HG02623 (cell line): ENCODE data around the gene RFNG.

Experiments used
- ATAC-seq: cut with Tn5 transposase; IDR thresholded peaks from one replicate; pipeline ENCODE4 v1.9.1; 2021; ENCODE audit warnings: moderate library complexity; ENCODE audit not compliant: unreplicated experiment

Gene RFNG

DNA sequence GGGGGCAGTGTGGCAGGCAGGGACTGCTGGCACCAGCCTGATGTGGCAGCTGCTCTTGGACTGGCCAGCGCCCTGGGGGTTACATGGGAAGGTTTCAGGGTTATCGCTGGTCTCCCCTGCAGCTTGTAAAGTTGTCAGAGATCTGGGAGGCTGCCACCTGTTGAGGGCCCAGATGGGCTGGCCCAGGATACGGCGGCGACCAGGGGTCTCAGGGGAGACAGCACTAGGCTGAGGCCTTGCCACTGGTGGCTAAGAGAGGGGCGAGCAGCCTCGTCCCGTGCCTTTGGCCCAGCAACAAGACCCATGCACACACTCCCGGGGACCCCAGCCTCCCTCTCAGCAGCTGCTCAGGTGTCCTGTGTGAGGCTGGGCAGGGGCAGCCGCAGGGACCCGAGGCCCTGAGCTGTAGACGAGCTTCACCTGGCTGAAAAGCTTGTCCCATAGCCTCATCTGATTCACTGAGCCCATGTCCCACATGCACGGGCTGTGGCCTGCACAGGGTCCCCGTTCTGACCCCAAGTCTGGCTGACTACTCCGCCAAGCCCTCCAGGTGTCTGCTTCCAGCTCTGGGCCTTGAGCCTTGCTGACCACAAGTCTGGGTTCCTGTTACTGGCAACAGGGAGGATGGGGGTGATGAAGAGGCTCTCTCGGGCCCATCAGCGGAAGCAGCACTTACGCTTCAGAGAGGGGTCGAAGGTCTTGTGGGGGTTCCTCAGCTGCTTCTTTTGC lies 7.8 kb upstream of the RFNG start:
- no peak for ATAC-seq

DNA sequence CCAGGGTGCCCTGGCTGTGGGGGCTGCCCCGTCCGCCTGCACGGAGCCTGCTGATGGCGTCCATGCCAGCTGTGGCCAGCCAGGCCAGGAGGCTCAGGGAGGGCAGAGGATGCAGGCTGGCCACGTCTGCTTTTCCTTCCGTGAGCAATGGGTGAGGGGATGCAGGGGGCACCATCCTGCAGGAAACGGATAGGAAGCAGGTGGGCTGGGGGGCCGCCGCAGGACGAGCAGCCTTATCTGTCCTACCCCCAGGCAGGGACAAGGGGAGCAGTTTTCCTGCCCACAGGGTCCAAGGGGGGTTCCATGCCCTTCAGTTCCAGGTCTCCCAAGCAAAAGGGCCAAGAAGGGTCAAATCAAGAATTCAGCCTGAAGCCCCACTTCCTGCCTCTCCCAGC lies 7.2 kb upstream of the RFNG start:
- ATAC-seq, result no peak

DNA sequence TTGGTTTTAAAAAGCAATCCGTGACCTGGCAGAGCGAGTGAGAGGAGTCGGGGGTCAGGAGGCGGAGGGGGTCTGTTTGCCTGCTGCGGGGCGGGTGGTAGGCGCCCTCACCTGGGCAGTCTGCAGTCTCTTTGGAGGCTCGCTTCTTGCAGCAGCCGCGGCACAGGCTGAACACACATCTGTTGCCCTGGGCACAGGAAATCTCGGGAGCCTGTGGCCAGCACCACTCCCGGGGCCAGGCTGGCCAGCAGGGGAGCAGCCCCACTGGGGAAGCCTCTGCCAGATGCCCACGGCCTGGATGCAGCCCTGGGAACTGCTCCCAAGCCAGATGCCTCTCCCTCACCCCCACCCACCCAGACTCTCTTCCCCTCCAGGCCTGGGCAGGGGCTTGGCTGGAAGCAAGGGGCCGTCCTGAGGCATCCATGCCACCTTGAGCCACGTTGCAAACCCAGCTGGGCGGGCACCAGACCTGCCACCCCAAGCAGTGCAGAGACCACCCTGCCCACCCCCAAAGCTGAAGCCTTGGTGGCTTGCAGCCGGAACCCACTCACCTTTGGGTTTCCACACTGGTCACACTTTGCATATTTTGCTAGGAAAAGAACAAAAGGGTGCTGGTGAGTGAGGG lies 6.7 kb upstream of the RFNG start:
- ATAC-seq, result no peak

DNA sequence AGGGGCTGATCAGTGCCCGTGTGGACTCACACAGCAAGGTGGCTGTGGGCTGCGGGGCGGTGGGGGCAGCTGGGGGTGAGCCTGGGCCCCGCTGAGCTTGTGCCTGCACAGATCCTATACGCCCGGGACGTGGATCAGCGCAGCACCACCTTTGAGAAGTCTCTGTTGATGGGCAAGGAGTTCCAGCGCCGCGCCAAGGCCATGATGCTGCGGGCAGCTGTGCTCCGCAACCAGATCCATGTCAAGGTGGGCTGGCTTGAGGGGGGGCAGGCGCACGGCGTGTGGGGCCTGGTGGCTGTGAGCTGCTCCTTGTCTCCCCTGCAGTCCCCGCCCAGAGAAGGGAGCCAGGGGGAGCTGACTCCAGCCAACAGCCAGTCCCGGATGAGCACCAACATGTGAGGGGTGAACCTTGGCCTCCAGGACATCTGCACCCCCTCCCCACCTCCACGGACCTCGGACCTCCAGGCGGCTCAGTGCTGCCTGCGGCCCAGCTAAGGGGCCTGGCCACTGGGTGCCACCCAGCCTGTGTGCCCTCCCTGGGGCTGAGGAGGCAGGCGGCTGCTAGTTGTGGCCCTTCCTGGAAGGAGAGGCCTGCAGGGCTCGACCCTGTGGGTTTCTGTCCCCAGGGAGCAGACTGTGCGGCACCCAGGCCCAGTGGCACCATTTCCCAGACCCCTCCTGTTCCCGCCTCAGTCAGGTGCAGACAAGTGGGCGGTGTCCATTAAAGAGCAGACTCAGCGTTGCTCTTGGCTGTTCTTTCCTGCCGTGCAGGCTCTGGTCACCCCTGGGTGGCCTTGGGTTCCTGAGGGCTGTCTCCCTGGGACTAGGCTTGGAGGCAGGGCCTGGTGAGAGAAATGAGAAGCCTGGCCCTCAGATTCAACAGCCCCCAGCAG lies 5.4 kb upstream of the RFNG start:
- no peak for ATAC-seq

DNA sequence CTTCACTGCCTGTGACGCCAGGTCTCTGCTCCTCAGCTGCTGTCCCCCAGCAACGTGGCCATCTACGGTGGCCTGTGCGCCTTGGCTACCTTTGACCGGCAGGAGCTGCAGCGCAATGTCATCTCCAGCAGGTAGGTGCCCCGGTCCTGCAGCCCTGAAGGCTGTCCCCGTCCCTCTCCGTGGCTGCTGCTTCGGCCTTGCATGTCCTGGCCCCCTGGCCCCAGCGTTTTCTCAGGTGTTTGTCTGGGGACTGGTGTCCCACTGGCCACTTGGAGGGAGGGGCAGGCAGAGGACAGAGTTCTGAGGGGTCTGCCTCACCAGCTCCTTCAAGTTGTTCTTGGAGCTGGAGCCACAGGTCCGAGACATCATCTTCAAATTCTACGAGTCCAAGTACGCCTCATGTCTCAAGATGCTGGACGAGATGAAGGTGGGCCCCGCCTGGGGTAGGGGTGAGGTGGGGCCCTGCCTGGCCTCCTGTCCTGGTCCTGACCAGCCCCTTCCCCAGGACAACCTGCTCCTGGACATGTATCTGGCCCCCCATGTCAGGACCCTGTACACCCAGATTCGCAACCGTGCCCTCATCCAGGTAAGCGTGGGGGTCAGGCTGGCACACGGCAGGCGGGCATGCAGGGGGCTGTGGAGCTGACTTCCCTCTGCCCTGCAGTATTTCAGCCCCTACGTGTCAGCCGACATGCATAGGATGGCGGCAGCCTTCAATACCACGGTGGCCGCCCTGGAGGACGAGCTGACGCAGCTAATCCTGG lies 4.5 kb upstream of the RFNG start:
- no peak for ATAC-seq

DNA sequence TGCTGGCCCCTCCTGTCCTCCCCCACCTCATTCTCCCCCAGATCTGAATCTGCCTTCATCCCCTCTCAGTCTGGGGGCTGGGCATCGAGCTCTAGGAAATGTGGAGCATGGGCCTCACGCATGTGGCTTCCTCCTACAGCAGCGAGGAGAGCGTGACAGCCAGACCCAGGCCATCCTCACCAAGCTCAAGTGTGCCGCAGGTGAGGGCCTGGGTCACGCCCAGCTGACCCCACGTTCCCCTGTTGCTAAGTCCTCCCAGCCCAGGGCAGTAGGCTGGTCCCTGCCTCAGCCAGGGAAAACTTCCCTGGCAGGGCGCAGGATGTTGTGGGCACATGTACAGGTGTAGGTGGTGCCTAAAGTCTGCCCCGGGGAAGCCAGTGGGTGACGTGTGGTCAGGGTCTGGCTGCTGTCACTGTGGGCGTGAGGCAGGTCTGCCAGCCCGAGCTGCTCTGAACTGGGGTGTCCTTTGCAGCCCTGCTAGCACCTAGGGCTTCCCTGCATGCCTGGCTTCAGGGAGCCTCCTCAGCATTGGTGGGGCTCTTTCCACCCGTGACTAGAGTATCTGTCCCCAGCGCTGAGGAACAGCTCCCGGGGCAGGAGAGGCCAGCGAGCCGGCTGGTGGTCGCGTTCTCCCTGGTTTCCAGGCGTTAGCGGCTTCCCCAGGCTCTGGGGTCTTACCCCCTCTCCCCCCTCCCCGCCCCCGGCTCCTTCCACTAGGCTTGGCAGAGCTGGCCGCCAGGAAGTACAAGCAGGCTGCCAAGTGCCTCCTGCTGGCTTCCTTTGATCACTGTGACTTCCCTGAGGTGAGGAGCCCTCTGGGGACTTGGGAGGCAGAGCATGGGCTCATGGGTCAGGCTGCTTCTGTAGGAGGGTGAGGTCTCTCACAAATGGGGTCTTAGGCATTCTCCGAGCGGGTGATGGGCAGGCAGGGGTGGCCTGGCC lies 3.7 kb upstream of the RFNG start:
- ATAC-seq, result no peak

DNA sequence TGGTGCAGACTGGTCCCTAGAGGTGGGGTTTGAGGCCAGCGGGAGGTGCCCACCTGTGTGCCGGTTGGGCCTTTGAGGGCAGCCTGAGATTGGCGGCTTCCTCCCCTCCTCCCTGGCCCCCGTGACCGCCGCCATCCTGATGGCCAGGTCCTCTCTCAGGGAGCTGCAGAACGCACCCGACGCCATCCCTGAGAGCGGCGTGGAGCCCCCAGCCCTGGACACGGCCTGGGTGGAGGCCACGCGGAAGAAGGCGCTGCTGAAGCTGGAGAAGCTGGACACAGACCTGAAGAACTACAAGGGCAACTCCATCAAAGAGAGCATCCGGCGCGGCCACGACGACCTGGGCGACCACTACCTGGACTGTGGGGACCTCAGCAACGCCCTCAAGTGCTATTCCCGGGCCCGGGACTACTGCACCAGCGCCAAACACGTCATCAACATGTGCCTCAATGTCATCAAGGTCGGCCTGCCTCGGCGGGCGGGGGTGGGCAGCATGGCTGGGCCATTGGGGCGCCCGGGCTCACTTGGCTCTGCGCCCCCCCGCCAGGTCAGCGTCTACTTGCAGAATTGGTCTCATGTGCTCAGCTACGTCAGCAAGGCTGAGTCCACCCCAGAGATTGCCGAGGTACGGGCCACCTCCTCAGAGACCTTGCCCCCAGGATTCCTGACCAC lies 2.9 kb upstream of the RFNG start:
- ATAC-seq, result no peak

DNA sequence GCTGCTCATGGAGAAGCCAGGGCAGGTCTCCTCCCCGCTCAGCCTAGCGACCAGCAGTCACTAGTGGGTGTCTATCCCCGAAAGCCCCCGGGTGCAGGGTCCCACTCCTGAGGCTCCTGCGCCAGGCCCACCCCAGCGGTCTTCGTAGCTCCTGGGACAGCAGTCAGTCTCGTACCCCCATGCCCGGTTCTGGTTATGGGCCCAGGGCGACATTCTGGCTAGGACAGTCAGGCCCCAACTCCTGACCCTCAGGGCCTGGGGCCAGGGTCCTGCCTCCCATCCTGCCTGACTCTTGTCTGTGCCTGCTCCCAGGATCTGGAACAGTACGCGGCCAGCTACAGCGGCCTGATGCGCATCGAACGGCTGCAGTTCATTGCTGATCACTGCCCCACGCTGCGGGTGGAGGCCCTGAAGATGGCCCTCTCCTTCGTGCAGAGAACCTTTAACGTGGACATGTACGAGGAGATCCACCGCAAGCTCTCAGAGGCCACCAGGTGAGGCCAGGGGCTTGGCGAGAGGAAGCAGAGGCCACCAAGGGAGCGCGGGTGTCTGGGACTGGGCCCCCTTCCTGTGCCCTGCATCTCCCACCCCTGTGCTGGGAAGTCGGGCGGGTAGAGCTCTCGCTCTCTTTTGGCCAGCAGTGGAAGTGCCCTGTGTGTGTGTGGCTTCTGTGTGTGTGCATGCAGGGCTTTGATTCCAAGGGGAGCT lies 2.1 kb upstream of the RFNG start:
- ATAC-seq, result no peak

DNA sequence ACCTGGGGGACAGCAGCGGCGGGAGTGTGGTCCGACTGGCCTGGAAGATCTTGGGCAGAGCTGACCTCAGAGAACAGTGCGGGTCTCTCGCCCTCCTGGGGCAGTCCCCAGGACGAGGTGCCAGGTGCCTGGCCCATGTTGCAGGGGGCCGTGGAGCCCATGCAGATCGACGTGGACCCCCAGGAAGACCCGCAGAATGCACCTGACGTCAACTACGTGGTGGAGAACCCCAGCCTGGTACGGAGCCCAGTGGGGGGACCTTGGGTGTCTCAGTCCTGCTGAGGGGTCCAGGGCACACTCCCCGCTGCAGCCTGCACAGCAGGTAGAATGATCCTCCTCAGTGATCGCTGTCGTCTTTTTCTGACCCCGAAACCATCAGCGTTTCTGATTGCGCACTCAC lies 1.5 kb upstream of the RFNG start:
- no peak for ATAC-seq

DNA sequence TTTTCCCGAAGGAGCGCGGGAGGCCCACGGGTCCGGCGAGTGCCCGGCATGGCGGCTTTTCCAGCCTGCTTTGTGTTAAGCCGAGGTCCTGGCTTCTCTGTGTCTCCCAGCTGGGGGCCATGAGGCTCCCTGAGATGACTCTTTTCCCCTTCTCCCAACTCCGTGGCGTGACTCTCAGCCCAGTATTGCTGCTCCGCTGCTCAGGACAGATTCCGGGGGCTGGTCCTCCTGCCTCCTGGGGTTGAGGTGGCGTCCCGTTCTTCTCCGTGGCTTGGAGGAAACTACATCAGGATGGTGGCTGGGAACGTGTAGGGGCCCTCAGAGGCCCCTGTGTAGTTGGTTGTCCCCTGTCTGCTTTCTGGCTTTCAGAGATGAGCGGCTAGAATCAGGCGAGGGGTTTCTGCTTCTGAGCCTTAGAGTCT lies 1.0 kb upstream of the RFNG start:
- ATAC-seq, result no peak

DNA sequence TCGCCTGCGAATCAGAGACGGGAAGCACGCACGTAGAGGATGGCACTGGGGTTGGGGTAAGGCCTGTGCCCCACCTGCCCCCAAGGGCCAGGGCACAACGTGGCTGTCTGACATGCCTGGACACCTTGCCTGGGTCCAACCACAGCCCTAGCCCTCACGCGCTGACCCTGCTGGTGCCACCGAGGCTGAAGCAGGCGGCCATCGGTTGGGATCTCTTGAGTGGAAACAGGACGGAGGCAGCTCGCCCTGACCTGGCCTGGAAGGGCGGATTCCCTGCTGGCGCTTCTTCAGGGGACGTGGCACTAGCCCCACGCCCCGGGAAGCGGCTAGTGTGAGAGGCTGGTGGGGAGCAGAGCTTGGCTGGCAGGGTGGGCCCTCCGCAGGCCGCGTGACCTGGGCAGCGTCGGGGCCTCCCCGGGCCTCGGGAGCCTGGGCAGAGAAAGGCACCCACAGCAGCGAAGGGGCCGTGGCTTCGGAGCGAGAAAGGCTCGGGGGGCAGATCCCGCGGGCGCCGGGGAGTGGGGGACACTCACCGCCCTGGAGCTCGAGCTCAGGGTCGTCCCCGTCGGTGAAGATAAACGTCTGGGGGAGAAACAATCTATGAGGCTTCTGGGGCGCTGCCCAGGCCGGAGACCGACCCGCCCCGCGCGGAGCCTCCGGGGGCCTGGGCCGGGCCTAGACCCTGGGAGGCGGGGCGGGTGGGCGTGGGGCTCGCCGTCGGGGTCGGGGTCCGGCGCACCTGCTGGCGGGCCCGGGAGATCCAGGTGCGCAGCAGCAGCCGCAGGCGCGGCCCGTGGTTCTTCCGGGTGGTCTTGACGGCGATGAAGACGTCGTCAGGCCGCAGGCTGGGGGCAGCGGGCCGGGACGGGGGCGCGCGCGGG lies 610 bp downstream of the RFNG start:
- no peak for ATAC-seq

DNA sequence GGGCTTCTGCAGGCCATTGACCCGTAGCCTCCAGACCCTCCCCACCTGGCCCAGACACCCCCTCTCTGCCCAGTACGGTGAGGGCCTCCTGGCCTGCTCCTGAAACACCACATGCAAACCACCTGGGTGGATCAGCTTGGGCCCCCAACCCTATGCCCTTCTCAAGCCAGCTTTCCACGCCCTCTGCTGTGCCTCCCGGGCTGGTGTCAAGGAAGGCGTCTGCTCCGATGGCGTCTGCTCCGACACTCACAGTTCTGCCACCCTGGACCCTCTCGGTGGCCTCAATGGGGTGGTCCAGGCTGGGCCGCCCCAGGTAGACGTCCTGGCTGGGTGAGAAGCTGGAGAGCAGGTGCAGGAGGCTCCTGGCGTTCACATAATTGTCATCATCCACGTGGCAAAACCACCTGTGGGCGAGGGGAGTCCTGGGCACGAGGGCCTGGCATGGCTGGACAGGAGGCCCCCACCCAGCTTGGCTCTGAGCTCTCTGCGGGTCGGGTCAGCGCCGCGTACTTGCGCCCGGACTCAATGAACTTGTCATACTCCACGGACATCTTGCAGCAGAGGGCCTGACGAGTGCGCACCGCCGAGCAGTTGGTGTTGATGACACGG lies 1.4 kb downstream of the RFNG start:
- ATAC-seq, result no peak

DNA sequence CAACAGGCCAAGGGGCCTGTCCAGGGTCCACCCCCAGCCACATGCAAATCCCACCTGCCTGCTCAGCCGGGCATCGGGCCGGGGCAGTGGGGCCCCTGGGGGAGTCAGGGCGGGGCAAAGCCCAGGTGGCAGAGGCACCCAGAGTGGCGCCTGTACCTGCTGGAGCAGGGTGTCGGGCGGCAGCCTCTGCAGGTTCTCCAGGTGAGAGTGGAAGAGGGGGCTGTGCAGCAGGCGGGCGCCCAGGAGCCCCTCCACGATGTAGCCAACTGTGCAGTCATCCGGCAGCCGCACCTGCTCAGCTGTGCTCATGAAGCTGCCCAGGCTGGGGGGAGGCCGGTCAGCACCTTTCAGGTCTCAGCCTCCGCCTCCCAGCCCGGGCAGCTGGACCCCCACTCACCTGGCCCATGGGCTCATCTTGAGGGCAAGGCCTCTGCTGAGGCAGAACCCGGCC lies 2.1 kb downstream of the RFNG start:
- no peak for ATAC-seq

DNA sequence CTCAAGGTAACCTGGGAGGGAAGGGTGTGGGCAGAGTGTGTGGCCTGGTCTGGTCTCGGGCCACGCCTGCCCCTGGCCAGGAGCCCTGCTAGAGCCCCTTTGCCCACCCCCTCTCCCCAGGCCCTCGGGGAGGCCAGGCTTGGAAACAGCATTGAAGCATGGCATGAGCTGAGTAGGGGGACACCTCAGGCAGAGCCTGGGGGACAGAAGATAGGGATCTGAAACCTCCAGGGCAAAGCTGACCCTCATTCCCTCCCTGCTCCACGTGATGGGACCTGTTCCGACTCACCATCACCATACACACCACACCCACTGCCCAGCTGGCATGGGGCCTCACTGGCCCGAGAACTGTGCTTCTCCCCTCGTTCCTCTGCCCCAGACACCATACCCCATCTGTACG lies 2.5 kb downstream of the RFNG start:
- ATAC-seq, result no peak

DNA sequence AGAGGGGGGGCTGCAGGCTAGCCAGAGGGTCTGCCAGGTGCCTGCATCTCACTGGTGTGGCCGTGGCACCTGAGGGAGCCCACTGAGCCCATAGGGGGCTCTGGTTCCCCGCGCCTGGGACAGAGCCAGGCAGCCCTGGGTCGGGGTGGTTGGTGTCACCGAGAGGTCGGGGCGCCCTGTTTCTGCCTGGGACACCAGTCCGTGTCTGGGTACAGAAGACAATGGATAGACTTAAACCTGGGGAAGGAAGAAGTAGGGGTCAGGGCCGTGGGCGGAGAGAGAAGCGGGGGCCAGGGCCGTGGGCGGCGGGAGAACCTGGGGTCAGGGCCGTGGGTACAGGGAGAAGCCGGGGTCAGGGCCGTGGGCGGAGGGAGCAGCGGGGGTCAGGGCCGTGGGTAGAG lies 3.0 kb downstream of the RFNG start:
- no peak for ATAC-seq

DNA sequence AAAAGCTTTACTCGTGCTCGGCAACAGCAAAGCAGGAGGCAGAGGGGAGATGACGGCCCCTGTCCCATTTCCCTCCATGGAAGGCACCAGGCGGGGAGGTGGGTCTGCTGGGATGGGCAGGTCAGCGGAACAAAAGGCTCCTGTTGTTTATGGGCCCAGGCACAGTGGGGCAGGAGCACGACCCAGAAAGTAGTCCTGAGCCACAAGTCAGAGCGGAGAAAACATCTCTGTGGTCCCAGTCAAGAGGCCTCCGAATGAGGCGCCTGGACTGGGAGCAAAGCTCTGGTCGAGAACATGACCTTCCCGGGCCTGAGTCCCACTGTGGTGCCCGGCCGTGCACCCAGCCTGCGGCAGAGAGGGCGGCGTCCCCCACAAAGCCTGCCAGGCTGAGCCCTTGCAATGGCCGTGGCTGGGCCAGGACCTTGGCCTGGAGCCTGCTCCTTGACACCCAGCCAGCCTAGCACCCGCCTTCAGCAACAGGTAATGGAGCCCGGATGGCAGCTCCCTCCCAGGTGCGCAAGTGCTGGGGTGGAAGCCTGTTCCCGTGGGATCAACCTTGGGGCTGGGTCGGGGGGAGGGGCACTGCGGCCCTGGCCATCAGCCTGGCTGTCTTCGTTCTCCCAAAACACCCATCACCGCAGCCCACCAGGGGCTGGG lies 3.6 kb downstream of the RFNG start:
- no peak for ATAC-seq

DNA sequence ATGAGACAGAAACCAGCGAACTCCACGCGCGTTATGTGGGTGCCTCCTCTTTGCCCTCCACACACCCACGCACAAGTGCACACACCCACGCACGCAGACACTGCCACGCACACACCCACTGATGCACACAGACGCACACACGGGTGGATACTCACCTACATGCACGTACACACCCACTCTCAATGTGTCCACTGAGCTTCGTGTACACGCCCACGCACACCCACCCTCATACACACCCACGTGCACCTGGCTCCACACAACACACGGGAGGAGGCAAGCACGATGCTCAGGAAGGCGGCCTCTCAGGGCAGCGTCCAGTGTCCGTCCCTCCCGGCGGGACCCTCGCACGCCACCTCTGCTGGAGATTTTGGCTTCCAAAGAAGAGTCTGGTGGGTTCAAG lies 4.2 kb downstream of the RFNG start:
- no peak for ATAC-seq
